Measurements from ENCODE around the gene CABP1. TPM values are rescaled to one million over a fixed set of nuclear protein-coding genes. Genes with fewer than 3 reads are reported as not detected.

Gene CABP1
- total RNA-seq, 1 donor from 2014 or later, result not detected

GRCh38 chr12:120712610-120713009 lies 72.2 kb downstream of the CABP1 start:
- no peak for TF ChIP-seq CTCF (IDR thresholded peaks at IDR 0.05; ENCODE audit: insufficient read depth, low read length, severe bottlenecking)
- FAIRE-seq (no peak), DNase-seq (ENCODE audit: low read depth) (no peak)
- H3K4me3 ChIP-seq (ENCODE audit: low read depth, low read length), result no peak overlapping the region
- H3K36me3 ChIP-seq (ENCODE audit: control insufficient read depth, insufficient read depth, low read length), result peaks cover 15% of the 10 kb centered on the region
- no peaks in the 10 kb centered on the region for H3K27me3 ChIP-seq (ENCODE audit: control insufficient read depth, insufficient read depth, low read length)

GRCh38 chr12:120713861-120714482 lies 73.5 kb downstream of the CABP1 start:
- FAIRE-seq, result no peak
- Histone ChIP-seq H3K36me3 (ENCODE audit: control insufficient read depth, insufficient read depth, low read length) (peaks cover 19% of the 10 kb centered on the region), H3K27me3 (ENCODE audit: control insufficient read depth, insufficient read depth, low read length) (no peaks in the 10 kb centered on the region), H3K4me3 (ENCODE audit: low read depth, low read length) (no peak overlapping the region)
- TF ChIP-seq CTCF (IDR thresholded peaks at IDR 0.05; ENCODE audit: insufficient read depth, low read length, severe bottlenecking), result peak; percentile 87
- peak; percentile 67 for DNase-seq (ENCODE audit: low read depth)

Other genes starting within 250 kb of the CABP1 start
- 659 and 789 TPM in 2 replicates for gene COX6A1, start 202.5 kb upstream of the CABP1 start, total RNA-seq
- gene TRIAP1, start 194.2 kb upstream of the CABP1 start, total RNA-seq, result 40.5 and 45.2 TPM in 2 replicates
- gene GATC, start 194.2 kb upstream of the CABP1 start, total RNA-seq, result 15.1 and 21.6 TPM in 2 replicates
- gene SRSF9, start 170.9 kb upstream of the CABP1 start, total RNA-seq, result 325 and 349 TPM in 2 replicates
- 268 and 325 TPM in 2 replicates for gene DYNLL1, start 144.5 kb upstream of the CABP1 start, total RNA-seq
- gene COQ5, start 111.5 kb upstream of the CABP1 start, total RNA-seq, result 32.9 and 38.9 TPM in 2 replicates
- gene RNF10, start 106.3 kb upstream of the CABP1 start, total RNA-seq, result 138 and 157 TPM in 2 replicates
- 26.3 and 33.2 TPM in 2 replicates for gene POP5, start 59.2 kb upstream of the CABP1 start, total RNA-seq
- 60.3 and 61.9 TPM in 2 replicates for gene MLEC, start 46.5 kb downstream of the CABP1 start, total RNA-seq
- gene UNC119B, start 69.8 kb downstream of the CABP1 start, total RNA-seq, result 12.9 and 19.5 TPM in 2 replicates
- gene ACADS, start 85.2 kb downstream of the CABP1 start, total RNA-seq, result 7.4 and 8.2 TPM in 2 replicates